ENCODE measurements around the gene SNN.

DNA sequence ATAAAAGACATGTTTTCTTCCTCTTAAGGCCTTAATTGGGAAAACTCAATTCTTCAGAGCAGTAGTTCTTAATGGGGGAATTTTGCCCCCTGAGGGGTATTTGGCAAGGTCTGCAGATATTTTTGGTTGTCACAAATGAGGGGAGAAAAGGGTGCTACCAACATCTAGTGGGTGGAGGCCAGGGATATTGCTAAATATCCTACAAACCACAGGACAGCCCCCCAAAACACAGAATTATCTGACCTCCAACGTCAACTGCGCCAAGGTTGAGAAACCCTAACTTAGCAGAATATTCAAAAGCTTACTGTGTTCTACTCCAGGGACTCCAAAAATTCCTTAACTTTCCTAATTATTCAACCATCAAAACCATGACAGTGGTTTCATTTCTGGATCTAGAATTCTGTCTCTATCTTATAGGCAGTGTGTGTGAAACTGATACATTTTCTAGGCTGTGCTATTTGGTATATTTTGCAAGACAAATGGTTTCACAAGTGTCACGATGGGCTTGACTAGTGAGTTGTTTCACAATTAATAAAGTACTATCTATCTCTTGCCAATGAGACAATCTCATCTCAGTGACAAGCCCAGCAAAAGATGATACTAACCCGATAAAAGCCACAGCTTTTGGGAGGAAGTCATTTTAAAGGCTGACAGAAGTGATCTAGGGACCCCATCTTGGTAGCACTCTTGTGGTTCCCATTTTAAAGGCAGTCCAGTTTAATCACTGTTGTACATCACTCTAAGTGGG lies 59.7 kb downstream of the SNN start:
- TF ChIP-seq, protein P1, sequence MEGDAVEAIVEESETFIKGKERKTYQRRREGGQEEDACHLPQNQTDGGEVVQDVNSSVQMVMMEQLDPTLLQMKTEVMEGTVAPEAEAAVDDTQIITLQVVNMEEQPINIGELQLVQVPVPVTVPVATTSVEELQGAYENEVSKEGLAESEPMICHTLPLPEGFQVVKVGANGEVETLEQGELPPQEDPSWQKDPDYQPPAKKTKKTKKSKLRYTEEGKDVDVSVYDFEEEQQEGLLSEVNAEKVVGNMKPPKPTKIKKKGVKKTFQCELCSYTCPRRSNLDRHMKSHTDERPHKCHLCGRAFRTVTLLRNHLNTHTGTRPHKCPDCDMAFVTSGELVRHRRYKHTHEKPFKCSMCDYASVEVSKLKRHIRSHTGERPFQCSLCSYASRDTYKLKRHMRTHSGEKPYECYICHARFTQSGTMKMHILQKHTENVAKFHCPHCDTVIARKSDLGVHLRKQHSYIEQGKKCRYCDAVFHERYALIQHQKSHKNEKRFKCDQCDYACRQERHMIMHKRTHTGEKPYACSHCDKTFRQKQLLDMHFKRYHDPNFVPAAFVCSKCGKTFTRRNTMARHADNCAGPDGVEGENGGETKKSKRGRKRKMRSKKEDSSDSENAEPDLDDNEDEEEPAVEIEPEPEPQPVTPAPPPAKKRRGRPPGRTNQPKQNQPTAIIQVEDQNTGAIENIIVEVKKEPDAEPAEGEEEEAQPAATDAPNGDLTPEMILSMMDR (IDR thresholded peaks at IDR 0.05): no peak
- TF ChIP-seq POLR2A (IDR thresholded peaks at IDR 0.05): no peak
